ENCODE results near the gene HYAL3.
"Not testable (repeated sequence)": the region's sequence is repeated elsewhere in the genome, so short reads cannot be mapped to it uniquely, and the experiment has no call there.

The HYAL3 gene

GRCh38 chr3:50263478-50264382 is 35.5 kb downstream of the HYAL3 start:
- no peak for DNase-seq (ENCODE audit: low read depth, low spot score)
- H3K4me3 ChIP-seq (ENCODE audit: low read length), result no peak overlapping the region

DNA sequence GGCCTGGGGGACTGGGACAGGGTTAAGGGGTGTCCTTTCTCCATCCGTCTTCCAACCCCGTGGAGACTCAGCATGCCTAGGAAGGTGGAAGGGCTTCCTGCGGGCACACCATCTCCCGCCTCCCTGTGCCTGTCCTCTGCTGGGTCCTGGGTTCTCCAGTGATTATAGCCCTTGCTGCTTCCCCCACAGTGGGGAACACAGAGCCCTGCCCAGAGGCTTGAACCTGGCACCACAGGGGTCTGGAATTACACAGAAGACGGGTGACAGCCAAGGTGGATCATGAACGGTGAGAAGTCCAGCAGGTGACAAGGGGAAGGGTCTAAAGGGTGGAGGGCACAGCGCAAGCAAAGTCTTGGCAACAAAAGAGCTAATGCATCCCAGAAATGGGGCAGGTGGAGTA is 36.4 kb downstream of the HYAL3 start:
- no peak for DNase-seq (ENCODE audit: low read depth, low spot score)
- no peak overlapping the region for H3K4me3 ChIP-seq (ENCODE audit: low read length)

DNA sequence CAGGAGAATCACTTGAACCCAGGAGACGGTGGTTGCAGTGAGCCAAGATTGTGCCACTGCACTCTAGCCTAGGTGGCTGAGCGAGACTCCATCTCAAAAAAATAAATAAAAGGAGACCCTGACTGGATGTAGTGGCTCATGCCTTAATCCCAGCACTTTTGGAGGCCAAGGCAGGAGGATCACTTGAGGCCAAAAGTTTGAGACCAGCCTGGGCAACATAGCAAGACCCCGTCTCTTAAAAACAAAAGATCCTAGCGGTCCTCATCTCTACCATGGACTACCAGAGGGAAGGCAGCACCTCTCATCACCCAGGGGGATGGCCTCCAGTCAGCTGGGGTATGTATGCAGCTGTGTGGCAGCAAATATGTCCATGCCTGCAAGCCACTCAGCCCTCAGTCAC is 37.0 kb downstream of the HYAL3 start:
- H3K4me3 ChIP-seq (ENCODE audit: low read length); DNase-seq (ENCODE audit: low read depth, low spot score): not testable (repeated sequence)

DNA sequence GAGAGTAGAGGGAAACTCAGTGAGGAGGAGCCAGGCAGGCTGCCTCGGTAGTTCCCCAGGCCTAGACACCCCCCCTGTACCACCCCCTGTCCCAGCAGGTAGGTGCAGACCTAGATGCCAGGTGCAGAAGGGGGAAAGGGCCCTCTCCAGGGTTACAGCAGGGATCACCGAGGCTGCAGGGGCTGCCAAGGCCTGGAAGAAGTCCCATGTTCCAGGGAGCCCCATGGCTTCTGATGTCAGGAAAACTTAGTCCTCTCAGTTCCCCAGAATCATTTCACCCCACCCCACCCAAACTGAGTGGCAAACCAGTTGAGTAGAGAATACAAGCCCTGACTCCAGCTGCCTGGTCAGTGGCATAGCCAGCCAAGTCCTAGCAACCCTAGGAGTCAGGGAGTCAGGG is 37.7 kb downstream of the HYAL3 start:
- no peak for DNase-seq (ENCODE audit: low read depth, low spot score)
- H3K4me3 ChIP-seq (ENCODE audit: low read length), result no peak overlapping the region

- no peak for DNase-seq (ENCODE audit: low read depth, low spot score)
- peak overlapping the region; percentile 50; the same call in 1 of the 2 replicates for H3K4me3 ChIP-seq (ENCODE audit: low read length)
Observed at GRCh38 chr3:50260942-50261441, 38.2 kb downstream of the HYAL3 start.

DNA sequence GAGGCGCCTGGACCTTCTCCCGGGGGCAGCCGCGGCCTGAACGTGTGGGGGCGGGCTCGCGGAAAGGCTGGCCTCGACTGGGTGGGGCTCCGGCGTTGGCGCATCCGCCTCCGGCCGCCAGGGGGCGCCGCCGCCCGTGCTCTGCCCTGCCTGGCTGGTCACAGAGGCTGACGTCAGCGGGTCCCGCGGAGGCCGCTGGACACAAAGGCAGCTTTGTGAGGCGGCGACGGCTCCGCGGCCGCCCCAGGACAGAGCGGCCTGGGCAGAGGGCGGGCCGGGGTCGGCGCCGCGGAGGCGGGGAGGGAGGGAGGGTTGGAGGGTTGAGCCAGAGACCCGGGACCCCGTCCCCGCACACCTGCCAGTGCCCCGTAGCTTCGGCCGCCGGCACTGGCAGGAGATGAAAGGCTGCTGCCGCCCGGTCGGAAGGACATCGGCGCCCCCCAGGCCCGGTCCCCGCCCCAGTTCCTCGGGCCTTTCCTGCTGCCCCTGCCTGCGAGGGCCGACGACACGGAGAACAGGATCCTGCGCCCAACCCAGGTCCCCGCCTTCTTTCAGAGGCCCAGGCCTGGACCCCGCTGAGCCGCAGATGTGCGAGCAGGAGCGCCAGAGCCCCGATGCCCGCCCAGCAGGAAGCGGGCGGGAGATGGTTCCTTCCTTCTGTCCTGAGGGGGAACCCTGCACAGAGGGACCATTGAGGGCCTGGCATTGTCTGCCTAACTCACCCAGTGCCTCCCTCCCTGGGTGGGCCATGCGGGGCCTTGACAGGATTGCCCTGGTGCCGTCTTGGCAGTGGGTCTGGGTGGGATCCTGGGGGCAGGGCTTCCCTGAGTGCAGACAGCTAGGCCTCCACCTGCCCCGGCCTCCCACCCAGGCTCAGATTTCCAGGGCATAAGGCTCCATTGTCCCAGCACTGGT is 38.9 kb downstream of the HYAL3 start:
- peak overlapping the region; percentile 50 for H3K4me3 ChIP-seq (ENCODE audit: low read length)
- peak; percentile 41 for DNase-seq (ENCODE audit: low read depth, low spot score)

- DNase-seq (ENCODE audit: low read depth, low spot score), result no peak
- H3K4me3 ChIP-seq (ENCODE audit: low read length), result peak overlapping the region; percentile 25
Observed at GRCh38 chr3:50259432-50260026, 39.7 kb downstream of the HYAL3 start.

GRCh38 chr3:50258979-50259378 is 40.2 kb downstream of the HYAL3 start:
- H3K4me3 ChIP-seq (ENCODE audit: low read length), result no peak overlapping the region
- no peak for DNase-seq (ENCODE audit: low read depth, low spot score)

- no peak for DNase-seq (ENCODE audit: low read depth, low spot score)
- H3K4me3 ChIP-seq (ENCODE audit: low read length), result no peak overlapping the region
Observed at GRCh38 chr3:50258029-50258680, 41.0 kb downstream of the HYAL3 start.

DNA sequence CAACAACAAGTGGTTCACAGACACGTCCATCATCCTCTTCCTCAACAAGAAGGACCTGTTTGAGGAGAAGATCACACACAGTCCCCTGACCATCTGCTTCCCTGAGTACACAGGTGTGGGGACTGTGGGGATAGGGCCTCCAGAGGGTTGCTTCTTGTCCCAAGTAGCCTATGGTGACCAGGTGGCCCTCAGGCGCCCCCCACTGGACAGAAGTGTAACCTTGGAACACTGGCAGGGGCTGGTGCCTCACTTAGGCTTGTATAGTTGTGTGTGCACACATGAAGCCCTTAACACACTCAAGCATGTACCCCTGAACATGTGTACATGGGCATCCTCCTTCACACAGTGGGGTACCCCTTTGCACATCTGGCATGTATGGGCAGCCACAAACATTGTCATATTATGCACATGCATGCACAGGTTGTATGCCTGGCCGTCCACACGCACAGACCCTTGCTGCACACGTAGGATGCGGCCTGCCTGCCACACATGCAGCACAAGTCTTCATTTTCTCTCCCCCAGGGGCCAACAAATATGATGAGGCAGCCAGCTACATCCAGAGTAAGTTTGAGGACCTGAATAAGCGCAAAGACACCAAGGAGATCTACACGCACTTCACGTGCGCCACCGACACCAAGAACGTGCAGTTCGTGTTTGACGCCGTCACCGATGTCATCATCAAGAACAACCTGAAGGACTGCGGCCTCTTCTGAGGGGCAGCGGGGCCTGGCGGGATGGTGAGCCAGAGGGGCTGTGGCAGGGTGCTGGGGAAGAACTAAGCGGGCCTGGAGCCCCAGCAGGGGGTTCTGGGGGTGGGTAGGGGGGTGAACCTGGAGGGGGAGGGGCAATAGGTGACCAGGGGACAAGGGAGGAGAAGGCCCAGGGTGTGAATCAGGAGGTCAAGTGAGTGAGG is 42.0 kb downstream of the HYAL3 start:
- H3K4me3 ChIP-seq (ENCODE audit: low read length), result no peak overlapping the region
- no peak for DNase-seq (ENCODE audit: low read depth, low spot score)

DNA sequence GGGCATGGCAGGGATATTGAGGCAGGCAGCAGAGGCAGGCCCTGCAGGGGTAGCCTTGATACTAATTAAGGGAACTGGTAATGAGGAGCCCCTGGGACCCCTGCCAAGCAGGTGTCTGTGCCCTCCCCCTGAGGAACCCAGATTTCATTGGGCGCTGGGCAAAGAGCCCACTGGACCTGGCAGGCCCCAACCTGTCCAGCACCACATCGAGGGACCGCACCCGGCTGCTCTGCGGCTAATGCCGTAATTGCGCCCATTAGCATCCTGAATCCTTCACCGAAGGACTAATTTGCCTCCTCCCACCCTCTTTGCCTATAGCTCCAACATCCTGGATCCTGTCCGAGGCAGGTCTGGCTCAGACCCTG is 44.0 kb downstream of the HYAL3 start:
- DNase-seq (ENCODE audit: low read depth, low spot score), result no peak
- H3K4me3 ChIP-seq (ENCODE audit: low read length), result no peak overlapping the region

- DNase-seq (ENCODE audit: low read depth, low spot score), result no peak
- H3K4me3 ChIP-seq (ENCODE audit: low read length), result no peak overlapping the region
Observed at GRCh38 chr3:50254577-50255250, 44.5 kb downstream of the HYAL3 start.

DNA sequence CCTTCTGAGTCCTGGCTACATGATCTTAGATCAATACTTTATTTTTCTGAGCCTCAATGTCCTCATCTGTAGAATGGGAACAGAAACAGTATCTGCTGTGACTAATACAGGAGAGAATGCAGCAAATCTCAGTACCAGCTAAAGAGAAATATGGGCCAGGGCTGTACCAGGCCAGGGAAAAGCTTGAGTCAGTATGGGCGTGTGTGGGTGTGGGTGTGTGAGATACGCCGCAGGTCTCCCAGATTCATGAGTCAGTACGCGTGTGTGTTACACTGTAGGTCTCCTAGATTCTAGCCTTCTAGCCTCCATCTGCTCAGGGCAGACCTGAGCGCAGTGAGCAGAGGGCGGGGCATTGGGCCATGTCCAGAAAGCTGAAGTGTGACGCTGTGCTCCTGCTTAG is 48.0 kb downstream of the HYAL3 start:
- no peak for DNase-seq (ENCODE audit: low read depth, low spot score)
- no peak overlapping the region for H3K4me3 ChIP-seq (ENCODE audit: low read length)

DNA sequence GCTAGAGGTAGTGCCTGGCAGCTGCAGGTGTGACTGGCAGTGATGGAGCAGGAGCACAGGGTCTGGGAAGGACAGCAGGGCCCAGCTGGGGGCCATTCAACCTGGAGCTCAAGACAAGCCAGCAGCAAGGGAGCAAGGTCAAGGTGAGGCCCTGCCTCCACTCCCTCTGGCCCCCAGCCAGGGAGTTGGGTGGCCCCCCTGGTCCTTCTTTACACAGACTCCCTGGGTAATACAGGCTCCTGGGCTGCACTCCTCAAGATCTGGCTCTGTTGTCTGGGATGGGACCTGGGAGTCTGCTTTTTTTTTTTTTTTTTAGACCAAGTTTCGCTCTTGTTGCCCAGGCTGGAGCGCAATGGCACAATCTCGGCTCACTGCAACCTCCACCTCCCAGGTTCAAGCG is 48.7 kb downstream of the HYAL3 start:
- DNase-seq (ENCODE audit: low read depth, low spot score), result no peak
- H3K4me3 ChIP-seq (ENCODE audit: low read length), result no peak overlapping the region

GRCh38 chr3:50249457-50249856 is 49.7 kb downstream of the HYAL3 start:
- DNase-seq (ENCODE audit: low read depth, low spot score), result no peak
- H3K4me3 ChIP-seq (ENCODE audit: low read length), result no peak overlapping the region

DNA sequence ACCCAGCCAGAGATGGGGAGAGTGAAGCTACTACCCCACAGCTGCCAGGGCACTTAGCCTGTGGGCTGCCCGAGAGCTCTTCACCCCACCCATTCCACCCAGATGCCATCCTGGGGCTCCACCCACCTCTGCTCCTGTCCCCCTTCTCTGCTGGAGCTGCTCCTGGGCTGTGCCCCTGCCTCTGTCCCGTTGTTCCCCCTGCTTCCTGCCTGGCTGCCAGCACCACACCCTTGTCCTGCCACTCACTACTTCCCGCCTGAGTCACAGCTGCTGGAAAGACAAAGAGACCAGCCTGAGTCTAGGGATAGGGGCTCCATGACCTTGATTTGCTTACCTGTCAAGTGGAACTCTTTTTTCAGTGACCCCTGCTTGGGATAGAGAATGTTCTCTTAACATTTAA is 50.8 kb downstream of the HYAL3 start:
- no peak for DNase-seq (ENCODE audit: low read depth, low spot score)
- no peak overlapping the region for H3K4me3 ChIP-seq (ENCODE audit: low read length)

DNA sequence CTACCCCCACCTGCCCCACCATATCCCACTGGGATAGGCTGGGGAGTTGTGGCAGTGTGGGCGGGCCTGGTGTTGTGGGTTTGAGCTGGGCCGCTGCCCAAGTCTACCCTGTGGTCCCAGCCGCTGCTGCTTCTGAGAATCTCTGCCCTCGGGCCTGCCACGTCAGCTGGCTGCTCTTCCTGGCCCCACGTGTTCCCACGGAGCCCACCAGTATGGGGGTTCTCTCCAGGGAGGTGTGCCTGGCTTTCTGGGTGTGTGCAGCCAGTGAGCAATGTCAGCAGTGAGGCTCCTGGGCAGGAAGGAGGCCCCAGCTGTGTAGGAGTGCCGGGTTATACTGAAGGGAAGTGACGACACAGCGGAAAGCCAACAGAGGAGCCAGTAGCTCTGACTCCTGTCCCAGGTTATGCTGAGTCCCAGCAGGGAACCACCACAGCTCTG is 52.7 kb downstream of the HYAL3 start:
- peak overlapping the region; percentile 60 for H3K4me3 ChIP-seq (ENCODE audit: low read length)
- DNase-seq (ENCODE audit: low read depth, low spot score), result peak; percentile 87

All from Jurkat, Clone E6-1 (cell line).